Measurements from ENCODE around the gene NOVA1. TPM values are rescaled to one million over a fixed set of nuclear protein-coding genes. Genes with fewer than 3 reads are reported as not detected.

Gene NOVA1
- total RNA-seq, 1 experiment from 2014 or later, result not detected

DNA sequence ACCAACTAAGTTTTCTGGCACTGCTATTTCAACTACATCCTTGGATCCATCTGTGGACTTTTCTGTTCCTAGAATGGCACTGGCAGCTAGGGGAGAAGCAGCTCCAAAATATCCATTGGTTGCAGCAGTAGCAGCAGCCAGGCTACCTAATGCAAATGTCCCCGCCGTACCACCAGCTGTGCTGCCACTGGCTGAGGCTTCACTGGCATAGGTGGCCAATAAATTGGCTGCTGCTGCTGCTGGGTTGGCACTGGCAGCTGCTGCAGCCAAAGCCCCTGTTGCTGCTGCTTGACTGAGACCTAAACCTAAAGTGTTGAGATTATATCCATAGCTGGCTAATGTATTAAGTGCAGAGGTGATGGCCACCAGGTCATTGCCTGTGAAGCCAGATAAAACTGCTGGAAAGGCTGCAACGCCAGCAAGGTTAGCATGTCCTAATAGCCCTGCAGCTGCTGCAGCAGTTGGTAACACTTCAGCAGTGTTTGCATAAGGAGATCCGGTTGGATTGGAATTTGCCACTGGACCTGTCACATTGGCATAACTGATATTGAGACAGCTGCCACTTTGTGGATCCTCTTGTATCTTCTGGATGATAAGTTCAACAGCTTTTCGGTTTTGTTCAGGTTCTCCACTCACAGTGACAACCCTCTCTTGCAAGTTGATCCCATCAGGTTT is 149.5 kb downstream of the NOVA1 start:
- no peak for DNase-seq (ENCODE audit: low spot score)

DNA sequence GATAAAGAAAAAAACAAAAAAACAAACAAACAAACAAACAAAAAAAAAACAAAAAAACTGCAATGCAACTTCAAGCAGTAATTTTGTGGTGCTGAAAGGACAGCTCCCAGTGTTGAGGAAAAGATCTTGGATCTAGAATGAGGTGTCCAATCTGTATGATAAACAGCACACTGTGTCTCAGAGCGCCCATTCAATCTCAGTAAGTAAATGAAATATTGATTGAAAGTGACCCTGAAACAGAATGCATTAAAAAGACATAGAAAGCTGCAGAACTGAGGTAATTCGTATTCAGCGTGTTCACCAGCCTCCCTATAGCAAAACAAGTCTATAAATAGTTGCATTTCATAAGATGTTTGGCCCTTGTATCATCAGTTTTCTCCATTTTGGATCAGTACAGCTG is 153.0 kb downstream of the NOVA1 start:
- DNase-seq (ENCODE audit: low spot score), result peak; percentile 0

- no peak for DNase-seq (ENCODE audit: low spot score)
Observed at GRCh38 chr14:26443654-26444053, 154.2 kb downstream of the NOVA1 start.

- no peak for DNase-seq (ENCODE audit: low spot score)
Observed at GRCh38 chr14:26429205-26429604, 168.6 kb downstream of the NOVA1 start.

- DNase-seq (ENCODE audit: low spot score), result no peak
Observed at GRCh38 chr14:26427097-26427496, 170.7 kb downstream of the NOVA1 start.

- DNase-seq (ENCODE audit: low spot score), result no peak
Observed at GRCh38 chr14:26424537-26424936, 173.3 kb downstream of the NOVA1 start.

GRCh38 chr14:26415618-26416123 is 182.2 kb downstream of the NOVA1 start:
- DNase-seq (ENCODE audit: low spot score), result no peak

GRCh38 chr14:26414926-26415325 is 182.9 kb downstream of the NOVA1 start:
- no peak for DNase-seq (ENCODE audit: low spot score)

- no peak for DNase-seq (ENCODE audit: low spot score)
Observed at GRCh38 chr14:26414103-26414502, 183.7 kb downstream of the NOVA1 start.

- DNase-seq (ENCODE audit: low spot score), result no peak
Observed at GRCh38 chr14:26412421-26412820, 185.4 kb downstream of the NOVA1 start.

- no peak for DNase-seq (ENCODE audit: low spot score)
Observed at GRCh38 chr14:26410189-26410685, 187.6 kb downstream of the NOVA1 start.

GRCh38 chr14:26404927-26405326 is 192.9 kb downstream of the NOVA1 start:
- DNase-seq (ENCODE audit: low spot score), result no peak

DNA sequence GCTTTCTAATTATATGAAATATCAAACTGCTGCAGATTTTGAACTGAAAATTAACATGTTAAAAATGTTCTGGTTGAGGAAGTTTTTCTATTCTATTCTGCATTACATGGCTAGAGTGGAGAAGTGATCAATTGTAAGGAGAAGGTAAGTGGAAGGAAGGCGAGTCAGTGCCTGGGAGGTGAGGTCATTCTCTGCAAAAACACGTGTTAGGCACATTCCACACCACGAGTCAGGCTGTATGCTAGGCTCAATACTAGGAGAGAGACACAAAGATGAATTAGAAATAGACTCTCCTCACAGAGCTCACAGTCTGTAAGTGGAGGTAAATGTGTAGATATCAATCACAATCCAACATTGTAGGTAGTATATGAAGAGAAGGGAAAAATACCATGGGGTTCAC is 194.1 kb downstream of the NOVA1 start:
- DNase-seq (ENCODE audit: low spot score), result no peak

- no peak for DNase-seq (ENCODE audit: low spot score)
Observed at GRCh38 chr14:26402126-26402525, 195.7 kb downstream of the NOVA1 start.

- DNase-seq (ENCODE audit: low spot score), result no peak
Observed at GRCh38 chr14:26401179-26401968, 196.5 kb downstream of the NOVA1 start.

- DNase-seq (ENCODE audit: low spot score), result no peak
Observed at GRCh38 chr14:26400373-26400772, 197.5 kb downstream of the NOVA1 start.

- DNase-seq (ENCODE audit: low spot score), result no peak
Observed at GRCh38 chr14:26398616-26399015, 199.2 kb downstream of the NOVA1 start.

Measured in A172 (cell line).